GM19438 (cell line): ENCODE results near the gene NDUFAF5.

Source experiments
- ATAC-seq: cut with Tn5 transposase; IDR thresholded peaks from one replicate; pipeline ENCODE4 v1.9.1; 2021; ENCODE audit warnings: low read depth; ENCODE audit not compliant: unreplicated experiment

NDUFAF5 gene

DNA sequence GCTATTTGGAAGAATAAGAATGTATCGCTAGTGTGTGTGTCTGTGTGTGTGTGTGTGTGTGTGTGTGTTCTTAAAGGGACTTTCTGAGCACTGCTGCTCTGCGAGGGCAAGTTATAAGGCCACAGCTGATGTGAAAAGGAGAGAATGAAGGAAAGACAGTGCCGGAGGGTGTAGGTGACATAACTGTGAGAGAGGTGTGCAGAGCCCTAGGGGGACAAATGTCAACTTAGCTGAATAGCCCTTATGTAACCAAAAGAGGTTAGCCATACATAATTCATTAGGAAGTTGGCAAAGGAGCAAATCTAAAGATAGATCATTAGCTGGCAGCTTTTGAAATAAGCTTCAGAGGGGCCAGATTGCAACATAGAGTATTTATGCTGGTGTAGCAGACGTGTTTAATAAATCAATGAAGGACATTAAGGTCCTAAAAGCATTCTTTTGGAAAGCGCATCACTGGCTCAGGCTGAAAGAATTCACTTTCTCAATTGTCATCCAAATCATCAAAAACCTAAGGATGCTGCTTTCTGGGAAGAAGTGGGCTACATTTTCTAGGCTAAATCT lies 81.0 kb downstream of the NDUFAF5 start:
- no peak for ATAC-seq

DNA sequence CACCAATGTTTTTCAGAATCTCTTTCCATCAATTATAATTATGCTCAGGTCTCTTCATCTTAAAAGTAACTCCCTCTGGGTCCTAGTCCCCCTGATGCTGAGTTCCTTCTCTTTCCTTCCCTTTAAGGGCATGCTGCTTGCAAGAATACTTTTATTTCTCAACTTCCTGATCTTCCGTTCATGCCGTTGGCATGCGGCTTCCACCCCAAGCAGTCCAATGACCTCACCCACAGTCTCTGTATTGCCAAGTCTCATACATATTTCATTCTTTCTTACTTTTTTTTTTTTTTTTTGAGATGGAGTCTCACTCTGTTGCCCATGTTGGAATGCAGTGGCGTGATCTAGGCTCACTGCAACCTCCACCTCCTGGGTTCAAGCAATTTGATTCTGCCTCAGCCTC lies 83.5 kb downstream of the NDUFAF5 start:
- no peak for ATAC-seq

DNA sequence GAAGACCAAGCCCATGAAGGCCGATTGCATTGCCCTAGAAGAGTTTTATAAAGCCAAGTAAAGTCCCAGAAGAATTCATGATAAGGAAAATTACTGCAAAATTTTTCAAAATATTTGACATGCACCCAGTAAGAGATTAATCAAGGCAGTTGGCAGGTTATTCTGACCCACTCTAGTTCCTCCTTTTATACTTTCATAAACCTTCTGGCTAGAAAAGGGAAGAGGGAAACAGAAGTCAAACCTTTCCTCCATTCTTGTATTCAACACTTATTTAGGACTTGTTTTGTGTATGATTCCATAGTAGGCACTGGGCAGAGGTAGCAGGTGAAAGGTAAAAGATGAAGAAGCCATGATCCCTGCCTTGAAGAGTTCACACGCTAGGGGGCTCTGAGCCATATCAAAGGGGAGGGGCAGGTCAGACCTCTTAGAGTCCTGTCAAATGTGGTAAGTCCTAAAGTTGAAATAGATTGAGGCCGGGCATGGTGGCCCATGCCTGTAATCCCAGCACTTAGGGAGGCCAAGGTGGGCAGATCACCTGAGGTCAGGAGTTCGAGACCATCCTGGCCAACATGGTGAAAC lies 85.4 kb downstream of the NDUFAF5 start:
- ATAC-seq: no peak
